Upper lobe of right lung (tissue), 1 donor: Measurements from ENCODE around the gene CECR2. TPM values are rescaled to one million over a fixed set of nuclear protein-coding genes. Genes with fewer than 3 reads are reported as not detected.

Experiments used
- ATAC-seq: fragments of 200-7000 bp; cut with Tn5 transposase; one replicate; pipeline ENCODE4 v1.9.1; 2020; ENCODE audit warnings: mild to moderate bottlenecking, moderate library complexity
- DNase-seq: peaks from one replicate; pipeline ENCODE4 v3.0.0-alpha.2; 2020
- H3K27ac ChIP-seq: fragments of 200-600 bp; one replicate; pipeline ENCODE4 v1.8.0; 2022
- H3K27me3 ChIP-seq: fragments of 200-600 bp; one replicate; pipeline ENCODE4 v1.8.0; 2022; ENCODE audit warnings: mild to moderate bottlenecking
- H3K36me3 ChIP-seq: fragments of 200-600 bp; one replicate; pipeline ENCODE4 v1.8.0; 2022
- H3K4me1 ChIP-seq: fragments of 200-600 bp; one replicate; pipeline ENCODE4 v1.8.0; 2022
- H3K4me3 ChIP-seq: fragments of 200-600 bp; one replicate; pipeline ENCODE4 v1.8.0; 2022; ENCODE audit warnings: mild to moderate bottlenecking
- H3K9me3 ChIP-seq: fragments of 200-600 bp; one replicate; pipeline ENCODE4 v1.8.0; 2022
- CTCF ChIP-seq: fragments of 200-600 bp; IDR thresholded peaks from one replicate; pipeline ENCODE4 v1.8.0; 2022; ENCODE audit warnings: antibody characterized with exemption
- intact Hi-C: fragments of 100-400 bp; cut with DNase I; formaldehyde crosslinking; loops from one replicate; pipeline ENCODE4 v1.11.0; 2022
- total RNA-seq: library from RNA; stranded (reverse); fragmentation: NEBNext Ultra II Directional; extraction: Animal tissue kit (Norgen Biotek cat#: 25700); gene quantifications from one replicate; pipeline ENCODE4 v1.2.1, GENCODE V29; 2021
- donor health status: DM: no; HTN: yes; CAD: no; lungs with severe emphysema.

The CECR2 gene
- total RNA-seq, 1 donor from 2014 or later: 7.2 TPM

- no peak for DNase-seq
- Histone ChIP-seq H3K4me1 (no peaks in the 10 kb centered on the region), H3K4me3 (no peak overlapping the region), H3K27ac (no peak overlapping the region), H3K27me3 (no peaks in the 10 kb centered on the region), H3K36me3 (no peaks in the 10 kb centered on the region), H3K9me3 (no peaks in the 10 kb centered on the region)
- intact Hi-C loops: no loop called here
- no peak for TF ChIP-seq CTCF
- no peak for ATAC-seq
Measured at GRCh38 chr22:17460895-17461294, 91.6 kb downstream of the CECR2 start.

GRCh38 chr22:17470880-17471500 is 101.7 kb downstream of the CECR2 start:
- ATAC-seq (no peak), DNase-seq (no peak)
- Histone ChIP-seq H3K4me3 (no peak overlapping the region), H3K4me1 (no peaks in the 10 kb centered on the region), H3K36me3 (no peaks in the 10 kb centered on the region), H3K9me3 (no peaks in the 10 kb centered on the region), H3K27ac (no peak overlapping the region), H3K27me3 (no peaks in the 10 kb centered on the region)
- TF ChIP-seq CTCF: no peak
- intact Hi-C loops: no loop called here

GRCh38 chr22:17471886-17472535 is 102.8 kb downstream of the CECR2 start:
- Histone ChIP-seq H3K27me3 (no peaks in the 10 kb centered on the region), H3K36me3 (no peaks in the 10 kb centered on the region), H3K4me3 (no peak overlapping the region), H3K27ac (no peak overlapping the region), H3K9me3 (no peaks in the 10 kb centered on the region), H3K4me1 (no peaks in the 10 kb centered on the region)
- no peak for DNase-seq
- intact Hi-C loops: no loop called here
- TF ChIP-seq CTCF: no peak
- no peak for ATAC-seq

- no peak for ATAC-seq
- Histone ChIP-seq H3K4me1 (no peaks in the 10 kb centered on the region), H3K9me3 (no peaks in the 10 kb centered on the region), H3K27me3 (no peaks in the 10 kb centered on the region), H3K36me3 (no peaks in the 10 kb centered on the region), H3K4me3 (no peak overlapping the region), H3K27ac (no peak overlapping the region)
- no peak for DNase-seq
- no peak for TF ChIP-seq CTCF
- intact Hi-C loops: no loop called here
Measured at GRCh38 chr22:17472932-17473331, 103.7 kb downstream of the CECR2 start.

- no peak for DNase-seq
- no peak overlapping the region for H3K27ac ChIP-seq
- intact Hi-C loops: no loop called here
- H3K9me3 ChIP-seq: no peaks in the 10 kb centered on the region
- no peaks in the 10 kb centered on the region for H3K36me3 ChIP-seq
- TF ChIP-seq CTCF: no peak
- no peaks in the 10 kb centered on the region for H3K27me3 ChIP-seq
- no peak for ATAC-seq
- no peaks in the 10 kb centered on the region for H3K4me1 ChIP-seq
- H3K4me3 ChIP-seq: no peak overlapping the region
Measured at GRCh38 chr22:17475318-17476230, 106.3 kb downstream of the CECR2 start.
